Spleen (tissue), 7 donors: Measurements from ENCODE around the gene PDE4B.

Experiments
- POLR2A ChIP-seq, 3 donors: fragments of 450-650 bp; IDR thresholded peaks; one replicate each; pipeline ENCODE4 v1.5.1; 2017; ENCODE audit warnings: antibody characterized with exemption in 3 of 3, mild to moderate bottlenecking in 1 of 3
- TF ChIP-seq, protein P1 (sequence below), 11 experiments: fragments of 200-600 bp in 7 of 11; fragments of 450-650 bp in 4 of 11; sonication (generic) in 4 of 11; IDR thresholded peaks in 8 of 11; conservative IDR thresholded peaks in 3 of 11; 1 replicate in 7 of 11; 2 replicates in 4 of 11; pipeline versions ENCODE4 v1.4.0 to v1.8.0; 2016 to 2021; ENCODE audit warnings: antibody characterized with exemption in 11 of 11, inconsistent platforms in 4 of 11, mild to moderate bottlenecking in 1 of 11
- donor health status: DM: no; HTN: no; CAD: no; lungs with moderate emphysema.
- donor health status: DM: no; HTN: no; CAD: no.
- donor health status: DM: no; HTN: no; CAD: no.

DNA sequence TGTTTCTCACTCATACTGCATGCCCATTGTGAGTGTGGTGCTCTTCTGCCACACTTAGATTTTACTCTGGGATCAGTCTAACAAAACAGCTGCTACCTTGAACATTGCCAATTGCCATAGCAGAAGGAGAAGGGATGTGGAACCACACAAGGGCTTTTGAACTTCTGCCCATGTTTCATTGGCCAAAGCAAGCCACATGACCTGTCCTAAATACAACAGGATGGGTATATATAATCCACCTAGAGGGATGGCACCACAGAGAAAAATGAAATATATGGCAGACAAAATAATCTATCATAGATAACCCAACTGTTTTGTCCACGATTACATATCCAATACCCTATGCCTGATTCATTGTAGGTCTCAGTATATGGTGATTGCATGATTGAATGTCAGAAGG is 26.3 kb downstream of the PDE4B start:
- TF ChIP-seq, protein P1, sequence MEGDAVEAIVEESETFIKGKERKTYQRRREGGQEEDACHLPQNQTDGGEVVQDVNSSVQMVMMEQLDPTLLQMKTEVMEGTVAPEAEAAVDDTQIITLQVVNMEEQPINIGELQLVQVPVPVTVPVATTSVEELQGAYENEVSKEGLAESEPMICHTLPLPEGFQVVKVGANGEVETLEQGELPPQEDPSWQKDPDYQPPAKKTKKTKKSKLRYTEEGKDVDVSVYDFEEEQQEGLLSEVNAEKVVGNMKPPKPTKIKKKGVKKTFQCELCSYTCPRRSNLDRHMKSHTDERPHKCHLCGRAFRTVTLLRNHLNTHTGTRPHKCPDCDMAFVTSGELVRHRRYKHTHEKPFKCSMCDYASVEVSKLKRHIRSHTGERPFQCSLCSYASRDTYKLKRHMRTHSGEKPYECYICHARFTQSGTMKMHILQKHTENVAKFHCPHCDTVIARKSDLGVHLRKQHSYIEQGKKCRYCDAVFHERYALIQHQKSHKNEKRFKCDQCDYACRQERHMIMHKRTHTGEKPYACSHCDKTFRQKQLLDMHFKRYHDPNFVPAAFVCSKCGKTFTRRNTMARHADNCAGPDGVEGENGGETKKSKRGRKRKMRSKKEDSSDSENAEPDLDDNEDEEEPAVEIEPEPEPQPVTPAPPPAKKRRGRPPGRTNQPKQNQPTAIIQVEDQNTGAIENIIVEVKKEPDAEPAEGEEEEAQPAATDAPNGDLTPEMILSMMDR (IDR thresholded peaks at IDR 0.05 in 8 of 11, conservative IDR thresholded peaks at IDR 0.05 in 3 of 11): no peak
- TF ChIP-seq POLR2A (IDR thresholded peaks at IDR 0.05): no peak
